HUDEP-2 (cell line): Measurements from ENCODE around the gene CGB1.

ENCODE experiments used
- DNase-seq, 76 experiments: peaks; one replicate each; lab custom pipeline; 2025; ENCODE audit not compliant: unreplicated experiment in 76 of 76; lab: John Stamatoyannopoulos, UW

Gene CGB1

DNA sequence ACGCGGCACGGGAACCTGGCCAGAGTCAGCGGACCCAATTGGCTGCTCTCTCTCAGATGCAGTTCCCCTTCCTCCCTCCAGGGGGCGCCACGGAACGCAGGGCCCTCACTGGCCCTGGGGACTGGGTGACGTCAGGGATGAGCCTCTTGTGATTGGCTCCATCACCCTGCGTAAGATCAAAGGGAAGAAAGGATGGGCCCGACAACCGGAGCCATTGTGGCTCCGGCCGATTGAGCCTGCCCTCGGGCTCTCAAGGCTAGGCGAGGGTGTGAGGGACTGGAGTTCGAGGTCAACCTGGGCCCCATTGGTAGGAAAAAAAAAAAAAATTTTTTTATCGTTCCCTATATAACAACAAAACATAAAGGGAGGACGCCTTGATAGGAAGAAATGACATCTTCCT, at the start of gene CGB1:
TSS of gene CGB1 (minus strand) at position 81 of the 400 bp plus-strand sequence. CDS start 184 bp downstream, outside the sequence.
- DNase-seq = peak in 64 of 76 experiments; percentile 21 to 78 (median 56)

DNA sequence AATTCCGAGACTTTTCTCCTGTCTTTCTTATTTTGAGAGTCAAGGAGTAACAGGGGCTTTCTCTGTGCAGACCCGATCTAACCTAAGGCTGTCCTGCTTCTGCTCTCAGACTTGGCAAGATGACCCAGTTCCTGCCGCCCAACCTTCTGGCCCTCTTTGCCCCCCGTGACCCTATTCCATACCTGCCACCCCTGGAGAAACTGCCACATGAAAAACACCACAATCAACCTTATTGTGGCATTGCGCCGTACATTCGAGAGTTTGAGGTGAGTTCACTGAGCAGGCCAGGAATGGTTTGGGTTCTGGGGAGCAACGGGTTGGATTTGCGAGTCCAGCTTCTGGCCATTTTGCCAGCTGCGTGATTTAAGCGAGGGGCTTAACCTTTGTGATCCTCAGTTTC, 49.6 kb upstream of the CGB1 start:
- DNase-seq = no peak

- DNase-seq = peak in 1 of 76 experiments; percentile 51
These were observed 49.2 kb upstream of the CGB1 start for GRCh38 chr19:49085868-49086232.

GRCh38 chr19:49085020-49085867, 48.5 kb upstream of the CGB1 start, which contains the start of gene SNRNP70:
Gene SNRNP70 (plus strand): TSS chr19:49085451. CDS start chr19:49086415, 964 bp downstream.
- peak; percentile 74 to 100 (median 99) for DNase-seq

GRCh38 chr19:49084206-49085019, 47.7 kb upstream of the CGB1 start:
- DNase-seq = no peak

DNA sequence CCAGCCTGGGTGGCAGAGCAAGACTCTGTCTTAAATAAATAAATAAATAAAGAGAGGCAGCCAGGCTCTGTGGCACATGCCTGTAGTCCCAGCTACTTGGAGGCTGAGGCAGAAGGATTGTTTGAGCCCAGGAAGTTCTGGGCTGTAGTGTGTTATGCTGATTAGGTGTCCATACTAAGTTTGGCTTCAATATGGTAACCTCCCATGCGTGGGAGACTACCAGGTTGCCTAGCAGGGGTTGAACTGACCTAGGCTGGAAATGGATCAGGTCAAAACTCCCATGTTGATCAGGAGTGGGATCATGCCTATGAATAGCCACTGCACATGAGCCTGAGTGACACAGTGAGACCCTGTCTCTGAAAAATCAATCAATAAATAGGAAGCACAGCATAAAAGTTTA, 44.6 kb upstream of the CGB1 start:
- DNase-seq = peak in 5 of 76 experiments; percentile 8 to 48 (median 18)

DNA sequence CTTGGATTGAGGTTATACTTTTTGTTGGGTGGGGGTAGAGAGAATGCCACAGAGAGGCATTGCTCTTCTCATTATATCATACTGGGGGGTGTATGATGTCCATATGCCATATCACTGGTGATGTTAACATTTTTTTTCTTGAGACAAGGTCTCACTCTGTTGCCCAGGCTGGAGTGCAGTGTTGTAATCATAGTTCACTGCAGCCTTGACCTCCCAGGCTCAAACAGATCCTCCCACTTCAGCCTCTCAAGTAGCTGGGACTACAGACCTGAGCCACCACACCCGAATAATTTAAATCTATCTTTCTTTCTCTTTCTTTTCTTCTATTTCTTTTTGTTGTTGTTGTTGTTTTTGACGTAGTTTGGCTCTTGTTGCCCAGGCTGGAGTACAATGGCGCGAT, 43.7 kb upstream of the CGB1 start:
- DNase-seq = no peak

- peak in 45 of 76 experiments; percentile 8 to 68 (median 45) for DNase-seq
These were observed 38.2 kb upstream of the CGB1 start for GRCh38 chr19:49074869-49075268.

- DNase-seq = peak in 19 of 76 experiments; percentile 11 to 42 (median 21)
These were observed 37.1 kb upstream of the CGB1 start for GRCh38 chr19:49073514-49074378.

DNA sequence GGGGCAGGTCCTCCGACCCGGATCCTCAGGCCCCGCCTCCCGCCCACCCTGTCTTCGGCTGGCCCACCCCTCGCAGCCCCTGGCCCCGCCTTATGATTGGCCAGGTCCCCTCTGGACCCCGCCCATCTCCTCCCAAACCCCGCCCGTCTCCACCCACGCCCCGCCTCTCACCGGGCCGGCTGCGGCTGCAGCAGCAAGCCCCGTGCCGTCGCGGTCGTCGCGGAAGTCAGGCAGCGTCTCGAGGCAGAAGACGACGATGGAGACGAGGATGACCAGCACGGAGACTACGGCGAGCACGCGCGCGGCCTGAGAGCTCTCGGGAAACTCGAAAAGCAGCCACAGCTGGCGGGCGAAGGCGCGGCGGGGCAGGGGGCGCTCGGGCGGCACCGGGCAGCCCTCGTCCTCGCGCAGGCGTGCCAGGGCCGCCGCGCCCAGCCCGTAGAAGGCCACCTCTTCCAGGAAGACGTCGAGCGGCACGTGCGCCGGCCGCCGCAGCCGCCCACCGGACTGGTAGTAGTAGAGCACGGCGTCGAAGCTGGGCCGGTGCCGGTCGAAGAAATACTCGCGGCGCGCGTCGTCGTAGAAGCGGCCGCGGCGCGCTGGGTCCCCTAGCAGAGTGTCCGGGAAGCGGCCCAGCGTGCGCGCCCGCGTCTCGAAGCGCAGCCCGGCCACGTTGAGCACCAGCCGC, 35.3 kb upstream of the CGB1 start:
- peak in 25 of 76 experiments; percentile 8 to 63 (median 40) for DNase-seq

DNA sequence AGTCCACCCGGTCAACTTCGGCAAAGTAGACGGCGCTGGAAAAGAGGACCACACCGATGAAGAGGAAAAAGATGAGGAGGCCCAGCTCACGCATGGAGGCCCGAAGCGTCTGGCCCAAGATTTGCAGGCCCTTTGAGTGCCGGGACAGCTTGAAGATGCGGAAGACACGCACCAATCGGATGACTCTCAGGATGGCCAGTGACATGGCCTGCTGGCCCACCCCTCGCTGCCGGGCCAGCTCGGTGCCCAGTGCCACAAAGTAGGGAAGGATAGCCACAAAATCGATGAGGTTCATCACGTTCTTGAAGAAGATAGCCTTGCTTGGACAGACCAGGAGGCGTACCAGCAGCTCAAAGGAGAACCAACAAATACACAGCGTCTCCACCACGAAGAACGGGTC, 33.7 kb upstream of the CGB1 start:
- no peak for DNase-seq

- no peak for DNase-seq
These were observed 32.3 kb upstream of the CGB1 start for GRCh38 chr19:49069026-49069425.

- DNase-seq = no peak
These were observed 30.9 kb upstream of the CGB1 start for GRCh38 chr19:49067554-49067953.

DNA sequence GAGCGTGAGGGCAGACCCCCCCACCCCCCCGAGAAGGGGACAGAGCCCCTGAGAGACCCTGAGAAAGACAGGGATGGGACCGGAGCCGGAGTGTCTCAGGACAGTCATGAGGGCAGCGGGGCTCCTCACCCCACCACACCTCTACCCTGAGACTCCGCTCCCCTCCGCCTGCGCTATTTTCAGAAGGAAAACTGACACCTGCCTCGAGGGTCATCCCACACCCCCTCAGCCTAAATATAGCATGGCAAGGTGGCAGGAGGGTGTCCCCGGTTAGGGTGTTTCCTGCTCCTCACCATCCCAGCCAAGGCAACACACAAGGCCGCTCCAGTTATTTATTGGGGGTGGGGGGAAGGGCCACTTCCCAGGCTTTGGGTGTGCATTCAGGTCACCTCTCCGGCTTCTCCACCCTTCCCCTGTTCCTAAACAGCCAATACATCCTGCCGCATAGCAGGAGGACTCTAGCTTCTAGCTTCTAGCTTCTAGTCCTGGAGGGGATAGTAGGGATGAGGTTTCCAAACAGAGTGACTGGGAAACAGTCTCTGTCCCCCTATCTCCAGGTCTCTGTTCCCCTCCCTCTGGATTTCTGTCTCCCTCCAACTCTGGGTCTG, 29.3 kb upstream of the CGB1 start:
- DNase-seq = no peak

- no peak for DNase-seq
These were observed 28.3 kb upstream of the CGB1 start, which contains the start of gene NTF4 for GRCh38 chr19:49064768-49065611. Gene NTF4 (minus strand): TSS chr19:49064818. CDS start chr19:49061997, 2,821 bp downstream.

DNA sequence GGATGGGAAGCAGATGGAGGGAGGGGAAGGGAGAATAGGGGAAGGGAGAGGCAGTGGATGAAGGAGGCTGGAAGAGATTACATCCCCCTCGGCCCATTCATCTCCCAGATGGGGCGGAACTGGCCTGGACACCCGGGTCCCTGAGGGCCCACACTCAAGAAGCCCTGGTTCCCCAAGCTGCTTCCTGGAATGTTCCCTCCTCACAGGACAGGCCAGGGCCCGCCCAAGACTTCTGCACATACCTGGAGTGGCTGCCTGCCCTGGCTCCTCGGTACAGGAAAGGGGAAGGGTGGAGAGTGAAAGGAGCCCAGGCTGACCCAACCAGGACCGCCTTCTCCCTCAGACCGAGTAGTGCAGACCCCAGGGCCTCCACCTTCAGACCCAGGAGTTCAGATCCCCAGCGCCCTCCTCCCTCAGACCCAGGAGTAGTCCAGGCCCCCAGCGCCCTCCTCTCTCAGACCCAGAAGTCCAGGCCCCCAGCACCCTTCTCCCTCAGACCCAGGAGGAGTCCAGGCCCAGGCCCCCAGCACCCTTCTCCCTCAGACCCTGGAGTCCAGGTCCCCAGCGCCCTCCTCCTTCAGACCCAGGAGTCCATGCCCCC, 27.4 kb upstream of the CGB1 start:
- no peak for DNase-seq

GRCh38 chr19:49061445-49061844, 24.8 kb upstream of the CGB1 start:
- no peak for DNase-seq

DNA sequence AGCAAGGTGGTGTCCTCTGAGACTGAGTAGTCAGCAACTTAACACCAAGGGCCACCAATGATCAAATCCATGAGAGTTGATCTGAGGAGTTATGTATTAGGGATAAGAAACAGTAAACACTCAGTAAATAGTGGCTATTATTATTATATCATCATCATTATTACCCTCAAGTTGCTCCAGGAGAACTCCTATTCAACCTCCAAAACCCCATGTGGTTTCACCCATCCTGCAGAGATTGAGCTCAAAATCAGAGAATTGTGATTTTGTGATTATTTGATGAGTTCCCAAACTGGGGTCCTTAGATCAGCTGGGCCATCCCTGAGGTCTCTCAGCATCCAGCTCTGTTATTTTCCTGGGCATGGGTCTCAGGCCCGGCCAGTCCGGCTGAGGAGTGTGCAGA, 24.3 kb upstream of the CGB1 start:
- DNase-seq = no peak
